HG03045 (cell line): ENCODE results near the gene ZNF215.
"Not testable (repeated sequence)": the region's sequence is repeated elsewhere in the genome, so short reads cannot be mapped to it uniquely, and the experiment has no call there.

Experiments
- ATAC-seq: cut with Tn5 transposase; IDR thresholded peaks from one replicate; pipeline ENCODE4 v1.9.1; 2021; ENCODE audit warnings: mild to moderate bottlenecking, moderate library complexity; ENCODE audit not compliant: unreplicated experiment

Gene ZNF215

DNA sequence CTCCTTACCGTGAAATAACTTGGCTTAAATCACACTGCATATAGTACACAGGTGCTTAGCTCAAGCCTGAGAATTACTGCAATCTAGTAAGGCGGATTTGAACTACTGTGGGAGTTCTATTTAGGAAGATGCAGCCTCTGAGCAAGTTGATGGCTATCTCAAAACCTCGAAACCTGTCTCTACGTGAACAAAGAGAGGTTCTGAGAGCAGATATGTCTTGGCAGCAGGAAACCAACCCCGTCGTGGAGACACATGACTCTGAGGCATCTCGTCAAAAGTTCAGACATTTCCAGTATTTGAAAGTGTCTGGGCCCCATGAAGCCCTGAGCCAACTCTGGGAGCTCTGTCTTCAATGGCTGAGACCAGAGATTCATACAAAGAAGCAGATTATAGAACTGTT lies 5.9 kb downstream of the ZNF215 start:
- no peak for ATAC-seq

DNA sequence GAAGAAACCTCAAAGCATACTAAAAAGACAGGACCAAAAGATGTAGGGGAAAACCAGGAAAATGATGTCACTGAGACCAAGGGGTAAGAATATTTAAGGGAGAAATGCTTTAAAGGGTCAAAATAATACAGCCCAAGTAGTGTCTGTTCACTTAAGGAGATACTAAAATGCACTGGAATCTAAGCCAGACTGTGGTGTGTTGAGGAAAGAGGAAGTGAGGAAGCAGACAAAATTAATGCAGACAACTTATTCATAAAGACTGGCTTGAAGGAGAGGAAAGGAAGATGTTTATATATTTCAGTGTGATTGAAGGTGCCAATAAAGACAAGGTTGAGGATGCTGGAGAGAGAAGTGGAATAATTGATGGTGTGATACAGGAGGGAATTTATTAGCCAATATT lies 15.7 kb downstream of the ZNF215 start:
- ATAC-seq: no peak

DNA sequence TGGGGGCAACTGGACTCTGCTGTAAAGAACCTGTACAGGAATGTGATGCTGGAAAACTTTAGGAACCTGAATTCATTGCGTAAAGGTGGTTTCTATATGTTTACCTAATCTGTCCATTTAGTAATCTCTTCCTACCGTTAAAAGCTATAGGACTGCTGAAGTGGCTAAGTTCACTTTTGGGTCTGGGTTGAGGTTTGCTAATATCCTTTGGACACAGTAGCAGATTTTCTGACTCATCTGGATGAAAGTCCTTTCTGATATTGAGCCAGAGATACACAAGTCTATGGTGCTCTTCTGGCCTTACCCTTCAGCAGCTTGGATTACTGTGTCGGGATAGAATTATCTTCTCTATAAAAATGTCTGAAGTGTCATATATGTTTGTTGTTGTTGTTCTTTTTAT lies 16.9 kb downstream of the ZNF215 start:
- no peak for ATAC-seq

DNA sequence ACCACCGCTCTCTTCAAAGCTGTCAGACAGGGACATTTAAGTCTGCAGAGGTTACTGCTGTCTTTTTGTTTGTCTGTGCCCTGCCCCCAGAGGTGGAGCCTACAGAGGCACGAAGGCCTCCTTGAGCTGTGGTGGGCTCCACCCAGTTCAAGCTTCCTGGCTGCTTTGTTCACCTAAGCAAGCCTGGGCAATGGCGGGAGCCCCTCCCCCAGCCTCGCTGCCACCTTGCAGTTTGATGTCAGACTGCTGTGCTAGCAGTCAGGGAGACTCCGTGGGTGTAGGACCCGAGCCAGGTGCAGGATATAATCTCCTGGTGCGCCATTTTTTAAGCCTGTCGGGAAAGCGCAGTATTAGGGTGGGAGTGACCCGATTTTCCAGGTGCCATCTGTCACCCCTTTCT lies 28.0 kb downstream of the ZNF215 start:
- not testable (repeated sequence) for ATAC-seq

DNA sequence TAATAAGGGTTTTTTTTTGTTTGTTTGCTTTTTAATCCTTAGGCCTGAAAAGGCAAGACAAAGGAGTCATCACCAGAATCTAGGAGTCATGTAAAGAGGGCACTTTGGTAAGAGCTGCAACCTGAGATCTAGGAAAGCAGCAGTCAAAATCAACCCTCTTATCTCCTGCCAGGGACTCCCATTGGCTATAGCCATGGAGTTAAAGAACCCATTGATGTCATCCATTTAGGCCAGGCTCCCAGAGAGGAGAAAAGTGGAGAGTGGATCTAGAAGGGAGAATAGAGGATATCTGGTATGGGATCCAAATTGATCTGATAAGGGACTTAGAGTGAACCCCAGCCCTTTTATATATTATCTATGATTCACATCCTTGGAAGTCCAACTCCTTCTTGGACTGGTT lies 35.9 kb downstream of the ZNF215 start:
- peak; percentile 3 for ATAC-seq

DNA sequence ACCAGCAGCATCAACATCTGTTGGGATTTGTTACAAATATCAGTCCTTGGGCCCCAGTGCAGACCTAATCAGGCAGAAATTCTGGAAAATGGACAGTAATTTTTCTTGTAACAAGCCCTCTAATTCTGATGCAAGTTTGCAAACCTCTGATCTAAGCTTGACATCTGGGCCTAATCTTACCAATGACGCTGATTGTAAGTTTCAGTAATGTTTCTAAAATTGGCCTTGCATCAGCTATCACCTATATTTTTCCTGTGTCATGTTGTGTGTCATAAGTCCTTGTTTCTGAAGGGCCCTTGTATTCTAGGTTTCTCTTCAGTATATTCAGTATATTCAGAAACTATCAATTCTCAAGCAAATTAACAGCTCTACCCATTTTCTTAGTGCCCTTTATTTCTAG lies 36.4 kb downstream of the ZNF215 start:
- peak; percentile 77 for ATAC-seq

DNA sequence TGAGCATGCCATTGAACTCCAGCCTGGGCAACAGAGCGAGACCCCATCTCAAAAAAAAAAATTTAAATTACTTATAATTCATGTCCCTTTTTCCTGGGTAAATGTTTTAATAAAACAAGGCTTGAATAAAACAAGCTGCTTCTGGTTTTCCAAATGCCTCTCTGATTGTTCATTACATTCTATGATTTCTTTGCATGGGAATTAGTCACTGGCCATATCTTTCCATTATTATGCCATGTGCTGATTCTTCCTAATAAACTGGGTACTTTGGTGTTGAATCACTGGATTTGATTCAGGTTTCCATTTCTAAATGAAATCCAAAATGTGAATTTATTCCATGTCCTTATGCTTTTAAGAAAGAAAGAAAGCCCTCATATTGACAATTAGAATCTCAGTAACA lies 42.6 kb downstream of the ZNF215 start:
- no peak for ATAC-seq

DNA sequence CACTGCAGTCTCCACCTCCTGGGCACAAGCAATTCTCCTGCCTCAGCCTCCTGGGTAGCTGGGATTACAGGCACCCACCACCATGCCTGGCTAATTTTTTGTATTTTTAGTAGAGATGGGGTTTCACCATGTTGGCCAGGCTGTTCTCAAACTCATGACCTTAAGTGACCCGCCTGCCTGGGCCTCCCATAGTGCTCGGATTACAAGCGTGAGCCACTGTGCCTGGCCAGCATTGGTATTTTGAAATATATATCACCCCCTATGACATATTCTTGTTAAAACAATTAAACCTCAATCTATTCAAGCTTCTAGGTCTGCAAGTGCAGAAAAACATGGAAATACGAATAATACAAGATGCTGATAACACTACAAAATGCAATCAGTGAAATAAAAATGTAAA lies 43.6 kb downstream of the ZNF215 start:
- ATAC-seq: not testable (repeated sequence)

DNA sequence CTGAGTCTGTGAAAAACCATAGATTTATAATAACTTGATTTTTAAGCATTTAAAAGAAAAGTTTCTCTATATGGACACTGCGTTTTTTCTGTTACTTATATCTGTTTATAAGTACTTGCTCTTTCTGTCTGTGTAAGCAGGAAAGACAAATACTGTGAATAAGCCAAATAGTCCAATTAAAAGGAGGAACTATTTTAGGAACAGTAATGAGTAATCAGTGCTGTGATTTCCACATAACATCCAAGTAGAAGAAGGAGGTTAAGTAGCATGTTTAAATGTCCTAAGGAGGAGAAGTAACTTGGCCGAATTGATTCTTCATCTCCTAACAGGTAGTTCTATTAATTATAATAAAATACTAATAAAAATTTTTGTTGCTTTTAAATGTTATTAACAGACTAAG lies 53.1 kb downstream of the ZNF215 start:
- no peak for ATAC-seq

DNA sequence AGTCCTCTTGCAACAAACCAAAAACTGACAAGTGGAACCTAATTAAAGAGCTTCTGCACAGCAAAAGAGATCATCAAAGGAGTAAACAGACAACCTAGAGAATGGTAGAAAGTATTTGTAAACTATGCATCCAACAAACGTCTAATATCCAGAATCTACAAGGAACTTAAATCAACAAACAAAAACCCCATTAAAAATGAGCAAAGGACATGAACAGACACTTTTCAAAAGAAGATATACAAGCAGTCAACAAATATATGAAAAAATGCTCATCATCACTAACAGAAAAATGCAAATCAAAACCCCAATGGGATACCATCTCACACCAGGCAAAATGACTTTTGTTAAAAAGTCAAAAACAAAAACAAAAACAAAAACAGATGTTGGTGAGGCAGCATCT lies 60.3 kb downstream of the ZNF215 start:
- ATAC-seq: no peak

DNA sequence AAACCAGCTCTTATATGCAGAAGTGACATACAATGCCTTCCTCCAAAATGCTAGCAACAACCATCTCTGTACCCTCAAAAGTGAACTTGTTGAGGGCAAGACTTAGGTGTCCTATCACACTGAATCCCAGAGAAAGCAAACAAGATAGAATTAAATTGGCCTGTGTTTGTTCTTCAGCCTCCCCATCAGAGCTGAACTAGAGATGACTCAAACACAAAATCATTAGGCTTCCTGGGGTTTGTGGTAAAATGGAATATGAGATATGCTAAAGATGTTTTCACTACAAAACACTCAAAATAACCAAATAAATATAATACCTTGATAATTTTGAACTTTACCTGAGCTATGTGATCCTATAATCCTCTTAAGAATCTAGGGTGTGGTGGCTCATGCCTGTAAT lies 62.3 kb downstream of the ZNF215 start:
- no peak for ATAC-seq

DNA sequence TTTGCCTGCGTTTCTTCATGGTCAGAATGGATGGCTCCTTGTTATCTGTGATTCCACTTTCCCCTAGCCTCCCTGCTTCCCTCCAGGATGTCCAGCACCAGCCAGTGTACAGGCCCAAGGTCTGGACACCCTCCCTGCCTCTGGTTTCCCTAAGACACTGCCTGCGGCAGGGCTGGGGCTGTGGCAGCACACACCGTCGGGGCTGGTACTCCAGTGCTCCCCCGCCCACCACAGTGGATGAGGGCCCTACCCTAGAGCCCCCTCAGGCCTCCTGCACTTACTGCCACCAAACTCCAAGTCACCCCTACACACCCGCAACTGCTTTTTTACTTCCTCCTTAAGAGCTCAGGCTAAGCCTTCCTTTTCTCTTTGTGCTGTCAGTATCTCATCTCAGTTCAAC lies 65.0 kb downstream of the ZNF215 start:
- no peak for ATAC-seq

DNA sequence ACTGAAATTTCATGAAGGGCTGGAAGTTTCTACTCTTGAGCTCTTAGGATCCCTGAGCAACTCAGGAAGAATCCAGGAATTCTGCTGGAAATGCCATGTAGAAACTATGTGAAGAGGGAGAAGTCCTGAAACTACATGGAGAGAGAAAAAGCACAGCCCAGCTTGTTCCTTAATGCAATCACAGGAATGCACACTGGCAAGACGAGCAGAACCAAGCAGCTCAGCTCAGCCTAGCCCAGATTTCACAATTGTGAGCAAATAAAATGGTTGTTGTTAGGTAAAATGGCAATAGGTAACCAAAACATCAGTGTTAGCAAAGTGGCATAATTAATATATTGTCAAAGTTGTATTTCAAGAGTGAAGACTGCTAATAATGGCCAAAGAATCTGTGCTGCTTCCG lies 65.8 kb downstream of the ZNF215 start:
- no peak for ATAC-seq

DNA sequence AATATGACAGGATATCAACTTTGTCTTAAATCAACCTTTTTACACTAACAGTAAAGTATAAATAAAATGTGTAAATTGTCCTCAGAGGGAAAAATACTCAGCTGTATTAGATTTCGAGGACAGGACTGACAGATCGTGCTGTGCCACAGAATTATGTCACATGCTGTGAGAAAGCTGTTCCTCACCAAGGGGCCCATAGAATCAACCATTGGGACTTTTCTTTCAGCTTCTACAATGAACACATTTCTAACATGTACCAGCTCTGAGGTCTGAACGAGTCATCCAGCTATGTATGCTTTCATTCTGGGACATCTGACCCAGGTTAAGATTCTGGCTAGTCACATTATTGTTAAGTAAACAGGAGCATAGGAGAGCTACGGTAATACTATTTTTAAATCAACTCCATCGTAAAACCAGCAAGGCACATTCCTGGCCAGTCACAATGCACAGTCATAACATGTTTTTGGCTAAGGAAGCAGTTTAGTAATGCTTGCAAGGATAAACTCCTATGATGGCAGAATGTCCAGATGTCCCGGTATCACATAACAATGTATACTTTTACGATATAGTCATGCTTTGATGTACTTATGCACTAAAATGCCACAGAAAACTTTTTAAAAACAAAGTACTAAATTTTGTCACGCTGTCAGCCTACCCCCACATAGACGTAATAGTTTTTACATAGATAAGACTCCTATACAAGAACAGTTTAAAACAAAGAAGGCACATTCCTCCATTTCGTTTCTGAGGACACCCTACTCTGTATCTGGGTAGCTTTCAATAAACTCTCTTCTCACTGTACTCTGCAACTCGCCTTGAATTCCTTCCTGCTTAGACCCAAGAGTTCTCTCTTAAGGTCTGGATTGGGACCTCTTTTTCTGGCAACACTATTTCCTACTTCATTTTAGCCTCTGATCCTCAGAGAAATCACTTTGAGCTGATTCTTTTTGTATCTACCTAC lies 66.5 kb downstream of the ZNF215 start:
- no peak for ATAC-seq

DNA sequence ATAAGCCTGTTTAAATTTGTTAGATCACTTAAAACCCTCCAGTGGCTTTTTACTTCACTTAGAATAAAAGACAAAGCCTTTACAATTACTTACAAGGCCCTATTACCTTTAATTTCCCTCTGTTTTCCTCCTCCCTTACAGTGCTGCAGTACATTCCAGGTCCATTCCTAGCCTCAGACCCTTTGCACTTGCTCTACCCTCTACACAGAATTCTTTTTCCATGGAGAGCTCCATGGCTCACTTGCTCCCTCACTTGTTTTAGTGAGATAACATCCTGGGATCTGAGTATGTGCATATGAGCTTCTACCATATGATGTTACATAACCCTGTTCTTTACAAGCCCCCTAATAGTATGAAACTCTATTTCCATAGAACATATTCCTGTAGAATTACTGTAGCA lies 69.5 kb downstream of the ZNF215 start:
- ATAC-seq: no peak

DNA sequence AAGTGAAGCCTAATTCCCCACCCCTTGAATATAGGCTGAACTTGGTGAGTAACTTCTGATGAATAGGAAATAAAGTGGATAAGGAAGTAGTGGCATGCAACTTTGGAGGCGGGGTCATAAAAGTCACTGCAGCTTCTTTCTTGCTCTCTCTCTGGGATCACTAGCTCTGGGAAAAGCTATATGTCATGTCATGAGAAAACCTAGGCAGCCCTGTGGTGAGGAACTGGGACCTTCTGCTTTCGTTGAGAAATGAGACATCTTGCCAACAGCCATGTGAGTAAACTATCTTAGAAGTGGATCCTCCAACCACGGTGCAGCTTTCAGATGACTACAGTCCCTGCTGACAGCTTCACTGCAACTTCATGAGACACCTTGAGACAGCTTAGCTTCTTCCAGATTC lies 78.3 kb downstream of the ZNF215 start:
- ATAC-seq: no peak
